ENCODE measurements around the gene RGS14. TPM values are rescaled to one million over a fixed set of nuclear protein-coding genes. Genes with fewer than 3 reads are reported as not detected.

RGS14 gene
- total RNA-seq, 2 experiments from 2014 or later: 33.0 to 46.3 TPM

- TF ChIP-seq CTCF (conservative IDR thresholded peaks at IDR 0.05; ENCODE audit: low read length): no peak
- TF ChIP-seq EZH2phosphoT487 (IDR thresholded peaks at IDR 0.05; ENCODE audit: borderline replicate concordance, low read depth, low read length): no peak
- CTCF ChIA-PET (ENCODE audit: unreplicated experiment): no interaction called here
Measured at GRCh38 chr5:177319913-177320588, 37.7 kb upstream of the RGS14 start.

GRCh38 chr5:177320879-177321278 is 36.8 kb upstream of the RGS14 start:
- no peak for TF ChIP-seq CTCF (conservative IDR thresholded peaks at IDR 0.05; ENCODE audit: low read length)
- TF ChIP-seq EZH2phosphoT487 (IDR thresholded peaks at IDR 0.05; ENCODE audit: borderline replicate concordance, low read depth, low read length): no peak
- Histone ChIP-seq H3K9me3 (ENCODE audit: low read length) (no peaks in the 10 kb centered on the region), H3K4me1 (ENCODE audit: insufficient read depth, low read length, poor library complexity, severe bottlenecking) (peaks cover 4% of the 10 kb centered on the region), H3K9me2 (ENCODE audit: insufficient read depth, low read length) (no peaks in the 10 kb centered on the region), H2AFZ (ENCODE audit: low read length) (no peak overlapping the region), H3K79me2 (ENCODE audit: insufficient read depth, low read depth, low read length) (no peaks in the 10 kb centered on the region), H3K4me3 (ENCODE audit: low read depth, low read length, poor library complexity, severe bottlenecking) (no peak overlapping the region), H3K36me3 (ENCODE audit: insufficient read depth, low read length) (peaks cover 6% of the 10 kb centered on the region; the same call in 1 of the 2 replicates), H4K20me1 (ENCODE audit: insufficient read depth, low read length) (no peaks in the 10 kb centered on the region), H3K4me2 (ENCODE audit: low read length) (no peak overlapping the region), H3K27ac (ENCODE audit: low read depth, low read length, poor library complexity, severe bottlenecking) (no peak overlapping the region)
- intact Hi-C loops (cut with micrococcal nuclease; ENCODE audit: unreplicated experiment): no loop called here
- CTCF ChIA-PET (ENCODE audit: unreplicated experiment): no interaction called here
- no TSS peak for BruUV-seq (replicated peaks)
- DNase-seq (ENCODE audit: low spot score): no peak
- POLR2A ChIA-PET: interaction anchor here (0.6 to 0.7 kb wide), 3 partner anchors 24 to 324 kb away, joined by 3 to 4 read pairs (median 3); no protein-coding TSS in a partner anchor

More at GRCh38 chr5:177319913-177320588, 37.7 kb upstream of the RGS14 start:
- H3K9me3 ChIP-seq (ENCODE audit: low read length): no peaks in the 10 kb centered on the region
- no peaks in the 10 kb centered on the region for H4K20me1 ChIP-seq (ENCODE audit: insufficient read depth, low read length)
- DNase-seq (ENCODE audit: low spot score): no peak
- POLR2A ChIA-PET: interaction anchor here (0.6 to 0.8 kb wide), 2 partner anchors 23 to 31 kb away, joined by 3 read pairs; no protein-coding TSS in a partner anchor
- peaks cover 6% of the 10 kb centered on the region; the same call in 1 of the 2 replicates for H3K36me3 ChIP-seq (ENCODE audit: insufficient read depth, low read length)
- no peak overlapping the region for H2AFZ ChIP-seq (ENCODE audit: low read length)
- no peak overlapping the region for H3K4me2 ChIP-seq (ENCODE audit: low read length)
- no peak overlapping the region for H3K27ac ChIP-seq (ENCODE audit: low read depth, low read length, poor library complexity, severe bottlenecking)
- BruUV-seq (replicated peaks): no TSS peak
- intact Hi-C loops (cut with micrococcal nuclease; ENCODE audit: unreplicated experiment): no loop called here
- no peak overlapping the region for H3K4me3 ChIP-seq (ENCODE audit: low read depth, low read length, poor library complexity, severe bottlenecking)
- no peaks in the 10 kb centered on the region for H3K9me2 ChIP-seq (ENCODE audit: insufficient read depth, low read length)
- no peaks in the 10 kb centered on the region for H3K79me2 ChIP-seq (ENCODE audit: insufficient read depth, low read depth, low read length)
- peaks cover 4% of the 10 kb centered on the region for H3K4me1 ChIP-seq (ENCODE audit: insufficient read depth, low read length, poor library complexity, severe bottlenecking)

- Histone ChIP-seq H3K4me3 (ENCODE audit: low read depth, low read length, poor library complexity, severe bottlenecking) (no peak overlapping the region), H4K20me1 (ENCODE audit: insufficient read depth, low read length) (no peaks in the 10 kb centered on the region), H3K4me2 (ENCODE audit: low read length) (no peak overlapping the region), H3K36me3 (ENCODE audit: insufficient read depth, low read length) (peaks cover 21% of the 10 kb centered on the region; the same call in 1 of the 2 replicates), H3K79me2 (ENCODE audit: insufficient read depth, low read depth, low read length) (no peaks in the 10 kb centered on the region), H3K9me2 (ENCODE audit: insufficient read depth, low read length) (no peaks in the 10 kb centered on the region), H3K27ac (ENCODE audit: low read depth, low read length, poor library complexity, severe bottlenecking) (no peak overlapping the region), H3K9me3 (ENCODE audit: low read length) (no peaks in the 10 kb centered on the region), H2AFZ (ENCODE audit: low read length) (no peak overlapping the region), H3K4me1 (ENCODE audit: insufficient read depth, low read length, poor library complexity, severe bottlenecking) (no peaks in the 10 kb centered on the region)
- ChIA-PET CTCF (ENCODE audit: unreplicated experiment) (no interaction called here), POLR2A (no interaction called here)
- intact Hi-C loops (cut with micrococcal nuclease; ENCODE audit: unreplicated experiment): no loop called here
- BruUV-seq (replicated peaks): TSS peak; percentile 42
- TF ChIP-seq EZH2phosphoT487 (IDR thresholded peaks at IDR 0.05; ENCODE audit: borderline replicate concordance, low read depth, low read length) (no peak), CTCF (conservative IDR thresholded peaks at IDR 0.05; ENCODE audit: low read length) (no peak)
- DNase-seq (ENCODE audit: low spot score): no peak
Measured at GRCh38 chr5:177325868-177326381, 31.8 kb upstream of the RGS14 start.
